ENCODE data around the gene FAM162A. TPM values are rescaled to one million over a fixed set of nuclear protein-coding genes. Genes with fewer than 3 reads are reported as not detected.

FAM162A gene
- total and polyA plus RNA-seq, 9 of the 15 experiments (the other 6 are each of a cell fraction or from before 2014, with no cell fraction given) = 37.5 to 211 (median 101) TPM

DNA sequence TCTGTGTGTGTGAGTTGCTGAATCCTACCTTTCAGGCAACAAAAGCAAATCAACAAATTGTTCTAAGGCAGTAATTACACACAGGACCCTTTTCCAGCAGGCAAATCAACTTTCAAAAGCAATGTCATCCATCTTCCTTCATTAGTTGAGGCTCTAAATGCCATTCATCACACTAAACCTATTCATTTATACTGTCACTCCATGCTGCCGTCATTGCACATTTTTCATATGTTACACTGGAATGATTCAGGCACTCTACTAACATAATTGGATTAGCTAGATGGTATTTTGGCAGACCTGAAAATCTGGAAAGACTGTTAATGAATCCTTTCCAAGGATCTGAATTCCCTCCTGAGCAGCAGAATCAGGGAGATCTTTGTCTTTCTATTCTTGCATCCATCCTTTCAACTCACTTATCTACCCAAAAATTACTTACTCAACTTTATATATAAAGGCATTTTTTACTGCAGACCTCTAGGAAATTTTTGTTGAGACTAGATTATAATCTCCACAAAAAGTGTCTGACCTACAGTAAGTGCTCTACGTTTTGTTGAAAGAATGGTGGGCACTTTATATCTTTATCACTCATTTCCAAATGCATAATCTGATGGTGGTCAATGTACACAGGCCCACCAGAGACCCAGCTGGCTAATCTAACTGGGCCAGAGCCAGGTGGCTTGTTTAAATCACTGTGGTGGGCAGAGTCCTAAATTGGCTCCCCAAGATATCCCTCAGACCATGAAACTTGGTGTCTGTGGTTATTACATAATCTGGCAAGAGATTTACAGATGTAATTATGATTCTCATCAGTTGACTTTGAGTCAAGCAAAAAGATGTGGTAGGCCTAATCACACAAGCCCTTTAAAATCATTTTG lies 25.9 kb upstream of the FAM162A start:
- Histone ChIP-seq H3K9ac (ENCODE audit: insufficient read depth in 1 of 2, low read depth in 2 of 2, low read length in 2 of 2) (no peak overlapping the region), H3K4me1 (replicated peaks in 1 of 2; ENCODE audit: control insufficient read depth in 2 of 2, insufficient read depth in 2 of 2, low read length in 2 of 2) (peaks cover 0 to 8% of the 10 kb centered on the region in 2 experiments; a peak in 3 of 5 replicates), H3K9me3 (replicated peaks; ENCODE audit: control insufficient read depth, insufficient read depth, low read depth, low read length) (no peaks in the 10 kb centered on the region), H4K20me1 (replicated peaks; ENCODE audit: control insufficient read depth, insufficient read depth, low read length) (no peaks in the 10 kb centered on the region), H3K79me2 (ENCODE audit: control insufficient read depth, insufficient read depth, low read length) (no peaks in the 10 kb centered on the region), H3K4me2 (ENCODE audit: insufficient read depth, low read length) (no peak overlapping the region), H3K9me1 (ENCODE audit: control insufficient read depth, insufficient read depth, low read length) (no peaks in the 10 kb centered on the region), H3K27me3 (ENCODE audit: control insufficient read depth in 2 of 2, insufficient read depth in 2 of 2, low read length in 2 of 2) (no peaks in the 10 kb centered on the region), H3K4me3 (no peak overlapping the region), H3K27ac (ENCODE audit: extremely low read depth, low read depth, low read length) (no peak overlapping the region), H2AFZ (ENCODE audit: low read depth, low read length) (no peak overlapping the region), H3K36me3 (ENCODE audit: control insufficient read depth, insufficient read depth, low read length) (peaks cover 30% of the 10 kb centered on the region)
- ChIA-PET CTCF (ENCODE audit: low intra/inter-chr PET ratio) (no interaction called here), POLR2A (interaction anchor here (0.5 to 1.0 kb wide), 2 partner anchors 14 to 599 kb away, joined by 3 to 4 read pairs; no protein-coding TSS in a partner anchor)
- DNase-seq (ENCODE audit: extremely low read depth in 1 of 4, low spot score in 3 of 4) = no peak
- ATAC-seq = no peak
- WGBS (ENCODE audit: insufficient coverage, low coverage, missing lambda C conversion rate) = 30% methylated on average over 2 of the region's 2 CpGs
- no TSS peak for BruUV-seq (replicated peaks)
- FAIRE-seq = no peak
- intact Hi-C loops (cut with micrococcal nuclease) (loop anchor here (5.0 kb wide), 2 partner anchors 51 to 91 kb away; no protein-coding TSS in a partner anchor), in situ Hi-C loops (cut with MboI) (loop anchor here (5.0 kb wide), 1 partner anchor 811 kb away; the partner anchor contains the start of gene POLQ)
- TF ChIP-seq ZNF124 (CRISPR knock-in tag; IDR thresholded peaks at IDR 0.05) = no peak
- no peak for TF ChIP-seq HDAC6 (IDR thresholded peaks at IDR 0.05; ENCODE audit: low read depth, low read length)
- no peak for TF ChIP-seq STAT5B (CRISPR knock-in tag; IDR thresholded peaks at IDR 0.05)
- no peak for TF ChIP-seq NONO (IDR thresholded peaks at IDR 0.05; ENCODE audit: low read depth in 2 of 2, low read length in 1 of 2)
- TF ChIP-seq POLR2AphosphoS5 (IDR thresholded peaks at IDR 0.05; ENCODE audit: control insufficient read depth, insufficient read depth, low read depth, low read length) = no peak
- TF ChIP-seq CBX8 (IDR thresholded peaks at IDR 0.05; ENCODE audit: borderline replicate concordance, extremely low read depth, low read depth, low read length, poor library complexity, severe bottlenecking) = no peak
- no peak for TF ChIP-seq HNRNPL (IDR thresholded peaks at IDR 0.05; ENCODE audit: low read depth, low read length)
- no peak for TF ChIP-seq SMARCE1 (IDR thresholded peaks at IDR 0.05)
- TF ChIP-seq TFAM (CRISPR knock-in tag; conservative IDR thresholded peaks at IDR 0.05) = no peak
- TF ChIP-seq ZNF232 (CRISPR knock-in tag; IDR thresholded peaks at IDR 0.05) = no peak
- TF ChIP-seq RNF219 (CRISPR knock-in tag; IDR thresholded peaks at IDR 0.05) = no peak
- TF ChIP-seq, protein P1, sequence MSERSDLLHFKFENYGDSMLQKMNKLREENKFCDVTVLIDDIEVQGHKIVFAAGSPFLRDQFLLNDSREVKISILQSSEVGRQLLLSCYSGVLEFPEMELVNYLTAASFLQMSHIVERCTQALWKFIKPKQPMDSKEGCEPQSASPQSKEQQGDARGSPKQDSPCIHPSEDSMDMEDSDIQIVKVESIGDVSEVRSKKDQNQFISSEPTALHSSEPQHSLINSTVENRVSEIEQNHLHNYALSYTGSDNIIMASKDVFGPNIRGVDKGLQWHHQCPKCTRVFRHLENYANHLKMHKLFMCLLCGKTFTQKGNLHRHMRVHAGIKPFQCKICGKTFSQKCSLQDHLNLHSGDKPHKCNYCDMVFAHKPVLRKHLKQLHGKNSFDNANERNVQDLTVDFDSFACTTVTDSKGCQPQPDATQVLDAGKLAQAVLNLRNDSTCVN (CRISPR knock-in tag; IDR thresholded peaks at IDR 0.05) = no peak
- TF ChIP-seq SP1 (CRISPR knock-in tag; IDR thresholded peaks at IDR 0.05) = no peak
- no peak for TF ChIP-seq ZNF778 (CRISPR knock-in tag; IDR thresholded peaks at IDR 0.05)
- no peak for TF ChIP-seq ZNF175 (CRISPR knock-in tag; IDR thresholded peaks at IDR 0.05; ENCODE audit: low read depth)

All from K562 (cell line).